PC-3 (cell line): ENCODE data around the gene RMND1. TPM values are rescaled to one million over a fixed set of nuclear protein-coding genes. Genes with fewer than 3 reads are reported as not detected.
"Not testable (repeated sequence)": the region's sequence is repeated elsewhere in the genome, so short reads cannot be mapped to it uniquely, and the experiment has no call there.

Experiments
- ATAC-seq: fragments of 200-7000 bp; cut with Tn5 transposase; 2 replicates; pipeline ENCODE4 v1.9.1; 2020; ENCODE audit warnings: mild to moderate bottlenecking, moderate library complexity
- BruUV-seq: library from RNA; stranded (reverse); fragments of 400-500 nt; replicated peaks from 2 replicates; lab custom pipeline; 2021; lab: Mats Ljungman, UMichigan
- CTCF ChIA-PET: fragments of 300-600 bp; sonication (Branson Sonifier 250); formaldehyde crosslinking; loops from one replicate; lab custom pipeline; 2022; ENCODE audit warnings: antibody characterized with exemption; lab: Charles Lee
- POLR2A ChIA-PET: fragments of 300-600 bp; sonication (Branson Sonifier 250); formaldehyde crosslinking; loops from one replicate; lab custom pipeline; 2022; ENCODE audit warnings: antibody characterized with exemption; ENCODE audit not compliant: unreplicated experiment; lab: Charles Lee
- DNase-seq: peaks from one replicate; pipeline ENCODE4 v3.0.0-alpha.2; 2015
- H2AFZ ChIP-seq: fragments of 300-600 bp; sonication (generic); 2 replicates; pipeline ENCODE4 v1.6.0; 2016; ENCODE audit warnings: antibody characterized with exemption, low read length
- H3F3A ChIP-seq: fragments of 300-600 bp; sonication (generic); one replicate; pipeline ENCODE4 v1.6.0; 2017; ENCODE audit warnings: antibody characterized with exemption, low read length, control low read depth, mild to moderate bottlenecking; ENCODE audit not compliant: unreplicated experiment
- H3K27ac ChIP-seq: fragments of 300-600 bp; sonication (generic); 2 replicates; pipeline ENCODE4 v1.5.1; 2016; ENCODE audit warnings: mild to moderate bottlenecking, low read length
- H3K27me3 ChIP-seq: fragments of 300-600 bp; sonication (generic); 2 replicates; pipeline ENCODE4 v1.6.1; 2016; ENCODE audit warnings: low read length, mixed read lengths
- H3K36me3 ChIP-seq: fragments of 300-600 bp; sonication (generic); 2 replicates; pipeline ENCODE4 v1.6.1; 2016; ENCODE audit warnings: low read depth, mixed run types, low read length, mixed read lengths
- H3K4me1 ChIP-seq: fragments of 300-600 bp; sonication (generic); 2 replicates; pipeline ENCODE4 v1.5.1; 2016; ENCODE audit warnings: low read length; ENCODE audit not compliant: insufficient read depth
- H3K4me2 ChIP-seq: fragments of 300-600 bp; sonication (generic); 2 replicates; pipeline ENCODE4 v1.6.0; 2016; ENCODE audit warnings: low read length
- H3K4me3 ChIP-seq: fragments of 300-600 bp; sonication (generic); 2 replicates; pipeline ENCODE4 v1.5.1; 2016; ENCODE audit warnings: mild to moderate bottlenecking, low read length, mixed read lengths
- H3K79me2 ChIP-seq: fragments of 300-600 bp; sonication (generic); 2 replicates; pipeline ENCODE4 v1.6.1; 2017; ENCODE audit warnings: low read length, mixed read lengths
- H3K9ac ChIP-seq: fragments of 300-600 bp; sonication (generic); 2 replicates; pipeline ENCODE4 v1.6.0; 2016; ENCODE audit warnings: mild to moderate bottlenecking, low read length
- H3K9me2 ChIP-seq: fragments of 300-600 bp; sonication (generic); replicated peaks from 2 replicates; pipeline ENCODE4 v1.6.1; 2016; ENCODE audit warnings: mixed run types, low read length, mixed read lengths
- H3K9me3 ChIP-seq: fragments of 300-600 bp; sonication (generic); 2 replicates; pipeline ENCODE4 v1.6.1; 2016; ENCODE audit warnings: low read length, mixed read lengths
- H4K20me1 ChIP-seq: fragments of 300-600 bp; sonication (generic); 2 replicates; pipeline ENCODE4 v1.6.1; 2016; ENCODE audit warnings: low read length, mixed read lengths
- CTCF ChIP-seq: fragments of 300-600 bp; sonication (generic); conservative IDR thresholded peaks from 2 replicates; pipeline ENCODE4 v1.5.1; 2017; ENCODE audit warnings: antibody characterized with exemption, low read depth, mild to moderate bottlenecking, low read length
- EZH2 ChIP-seq: fragments of 300-600 bp; sonication (generic); IDR thresholded peaks from one replicate; pipeline ENCODE4 v1.6.1; 2017; ENCODE audit warnings: antibody characterized with exemption, mild to moderate bottlenecking, low read length; ENCODE audit not compliant: unreplicated experiment
- EZH2phosphoT487 ChIP-seq: fragments of 300-600 bp; sonication (generic); IDR thresholded peaks from 2 replicates; pipeline ENCODE4 v1.6.1; 2018; ENCODE audit warnings: mild to moderate bottlenecking, antibody characterized with exemption, low read length, borderline replicate concordance
- intact Hi-C: fragments of 100-400 bp; cut with micrococcal nuclease; formaldehyde crosslinking; loops from 2 replicates; pipeline ENCODE4 v1.9.0; 2023
- total RNA-seq: library from RNA; depleted of rRNA; stranded (reverse); fragments of >200 nt; gene quantifications from 2 replicates; pipeline ENCODE4 v1.2.3, GENCODE V29; 2014

Gene RMND1
- total RNA-seq, 1 experiment from 2014 or later = 20.8 TPM

DNA sequence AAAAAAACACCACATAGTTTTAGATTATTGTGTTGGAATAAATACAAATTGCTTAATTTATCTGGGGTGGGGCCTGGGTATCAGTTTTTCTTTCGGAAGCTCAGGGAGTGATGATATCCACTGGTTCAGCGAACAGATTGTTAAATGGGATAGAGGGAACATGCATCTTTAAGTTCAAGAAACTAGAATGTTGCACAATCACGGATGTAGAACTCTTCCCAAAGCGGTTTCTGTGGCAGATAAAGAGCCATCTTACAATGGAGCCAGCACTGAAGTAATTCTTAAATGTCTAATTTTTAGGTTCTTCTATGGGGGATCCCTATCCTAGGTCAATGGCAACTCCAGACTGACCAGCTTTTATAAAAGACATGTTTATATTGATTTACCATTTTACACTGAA, 9.7 kb upstream of the RMND1 start:
- intact Hi-C loops = no loop called here
- Histone ChIP-seq H3K4me1 (no peaks in the 10 kb centered on the region), H3K27ac (no peak overlapping the region), H3K4me2 (no peak overlapping the region), H3K4me3 (no peak overlapping the region), H3F3A (no peaks in the 10 kb centered on the region), H2AFZ (no peak overlapping the region), H3K36me3 (peaks cover 8% of the 10 kb centered on the region; the same call in 1 of the 2 replicates), H4K20me1 (no peaks in the 10 kb centered on the region), H3K9me2 (no peaks in the 10 kb centered on the region), H3K79me2 (no peaks in the 10 kb centered on the region), H3K27me3 (no peaks in the 10 kb centered on the region), H3K9me3 (no peaks in the 10 kb centered on the region), H3K9ac (no peak overlapping the region)
- no TSS peak for BruUV-seq
- POLR2A ChIA-PET = no interaction called here
- CTCF ChIA-PET = no interaction called here
- TF ChIP-seq EZH2 (no peak), EZH2phosphoT487 (no peak), CTCF (no peak)
- ATAC-seq (no peak), DNase-seq (no peak)

GRCh38 chr6:151455751-151456398, 3.9 kb upstream of the RMND1 start:
- H3K4me3 ChIP-seq, H3K9ac ChIP-seq, BruUV-seq, ATAC-seq, H3K9me3 ChIP-seq, H3K27me3 ChIP-seq, H3K36me3 ChIP-seq, POLR2A ChIA-PET, H3K4me1 ChIP-seq, H2AFZ ChIP-seq, DNase-seq, H4K20me1 ChIP-seq, intact Hi-C loops, H3F3A ChIP-seq, CTCF ChIA-PET, H3K4me2 ChIP-seq, H3K27ac ChIP-seq, H3K9me2 ChIP-seq: not testable (repeated sequence)
- peaks cover 35% of the 10 kb centered on the region for H3K79me2 ChIP-seq

DNA sequence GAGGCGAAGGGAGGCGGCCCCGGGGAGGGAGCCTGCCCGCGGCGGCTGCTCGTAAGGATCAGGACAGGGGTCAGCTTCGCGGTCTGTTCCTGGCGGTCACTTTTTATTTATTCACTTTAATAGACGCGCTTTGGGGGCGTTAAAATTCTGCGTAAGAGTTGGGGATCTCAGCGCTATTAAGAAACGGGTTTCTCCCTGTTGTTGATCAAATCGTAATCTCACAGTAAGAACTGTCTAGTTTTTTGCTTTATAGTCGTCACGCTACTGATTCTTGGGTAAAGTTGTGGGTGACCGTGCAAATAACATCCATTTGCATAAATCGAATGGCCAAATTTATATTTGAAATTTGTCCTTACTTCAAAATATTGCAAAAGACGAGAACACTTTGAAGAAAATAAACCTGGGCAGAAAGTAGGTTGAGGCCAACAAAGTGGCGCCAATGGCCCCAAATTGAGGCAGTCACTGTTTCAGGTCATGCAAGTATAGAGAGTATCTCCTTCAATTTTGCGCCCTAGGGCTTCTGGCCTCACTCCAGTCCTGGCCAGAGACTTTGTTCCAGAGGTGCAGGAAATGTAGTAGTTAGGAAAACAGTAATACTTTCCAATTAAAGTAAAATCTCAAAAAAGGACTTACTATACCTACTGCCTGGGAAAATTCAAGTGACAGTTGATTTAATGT, 963 bp upstream of the RMND1 start:
- Histone ChIP-seq H3K4me3 (peak overlapping the region; percentile 97), H3K4me1 (peaks cover 6% of the 10 kb centered on the region; the same call in 1 of the 2 replicates), H4K20me1 (no peaks in the 10 kb centered on the region), H3K4me2 (peak overlapping the region; percentile 92), H3K9me3 (no peaks in the 10 kb centered on the region), H3K9me2 (no peaks in the 10 kb centered on the region), H3K79me2 (peaks cover 50% of the 10 kb centered on the region), H3K9ac (peak overlapping the region; percentile 87), H3K36me3 (no peaks in the 10 kb centered on the region), H3K27ac (peak overlapping the region; percentile 49), H3K27me3 (no peaks in the 10 kb centered on the region), H2AFZ (peak overlapping the region; percentile 95), H3F3A (no peaks in the 10 kb centered on the region)
- POLR2A ChIA-PET = no interaction called here
- TF ChIP-seq EZH2 (no peak), CTCF (no peak), EZH2phosphoT487 (no peak)
- DNase-seq (peak; percentile 55), ATAC-seq (peak; percentile 19; the same call in 1 of the 2 replicates)
- BruUV-seq = TSS peak; percentile 57
- intact Hi-C loops = loop anchor here (2.0 kb wide), 1 partner anchor 62 kb away; the partner anchor contains the start of gene ZBTB2
- CTCF ChIA-PET = interaction anchor here (0.6 kb wide), 1 partner anchor 1640 kb away, joined by 3 read pairs; no protein-coding TSS in a partner anchor
